PC-9 (cell line): ENCODE data around the gene IKZF1.

Experiments used
- EZH2 ChIP-seq: fragments of 200-600 bp; sonication (generic); IDR thresholded peaks from 2 replicates; pipeline ENCODE4 v1.8.0; 2017; ENCODE audit warnings: antibody characterized with exemption, low read depth
- TF ChIP-seq, protein P1 (sequence below): fragments of 200-600 bp; sonication (generic); conservative IDR thresholded peaks from 2 replicates; pipeline ENCODE4 v1.6.1; 2017; ENCODE audit warnings: mixed run types, antibody characterized with exemption, mild to moderate bottlenecking, moderate library complexity

DNA sequence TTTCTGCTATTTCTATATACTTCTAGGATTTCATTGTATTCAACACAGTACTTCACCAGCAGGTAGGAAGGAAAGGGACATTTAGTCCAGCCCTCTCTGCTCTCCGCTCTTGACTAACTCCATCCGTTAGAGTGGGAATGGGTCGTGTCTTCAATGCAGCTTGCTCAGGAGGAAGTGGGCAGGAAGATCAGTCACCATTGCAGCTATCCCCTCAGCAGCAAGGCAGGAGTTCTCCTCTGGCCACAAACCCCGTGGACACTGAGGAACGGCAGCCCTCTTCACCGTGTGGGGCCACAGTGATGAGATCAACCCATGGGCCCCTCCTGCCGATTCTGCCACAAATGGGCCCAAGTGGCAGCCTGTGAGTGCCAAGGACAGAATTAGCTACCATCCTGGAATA, 30.2 kb upstream of the IKZF1 start:
- TF ChIP-seq EZH2, result no peak
- TF ChIP-seq, protein P1, sequence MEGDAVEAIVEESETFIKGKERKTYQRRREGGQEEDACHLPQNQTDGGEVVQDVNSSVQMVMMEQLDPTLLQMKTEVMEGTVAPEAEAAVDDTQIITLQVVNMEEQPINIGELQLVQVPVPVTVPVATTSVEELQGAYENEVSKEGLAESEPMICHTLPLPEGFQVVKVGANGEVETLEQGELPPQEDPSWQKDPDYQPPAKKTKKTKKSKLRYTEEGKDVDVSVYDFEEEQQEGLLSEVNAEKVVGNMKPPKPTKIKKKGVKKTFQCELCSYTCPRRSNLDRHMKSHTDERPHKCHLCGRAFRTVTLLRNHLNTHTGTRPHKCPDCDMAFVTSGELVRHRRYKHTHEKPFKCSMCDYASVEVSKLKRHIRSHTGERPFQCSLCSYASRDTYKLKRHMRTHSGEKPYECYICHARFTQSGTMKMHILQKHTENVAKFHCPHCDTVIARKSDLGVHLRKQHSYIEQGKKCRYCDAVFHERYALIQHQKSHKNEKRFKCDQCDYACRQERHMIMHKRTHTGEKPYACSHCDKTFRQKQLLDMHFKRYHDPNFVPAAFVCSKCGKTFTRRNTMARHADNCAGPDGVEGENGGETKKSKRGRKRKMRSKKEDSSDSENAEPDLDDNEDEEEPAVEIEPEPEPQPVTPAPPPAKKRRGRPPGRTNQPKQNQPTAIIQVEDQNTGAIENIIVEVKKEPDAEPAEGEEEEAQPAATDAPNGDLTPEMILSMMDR, result no peak
